Endothelial cell of umbilical vein (primary cell): ENCODE data around the gene KLK8. TPM values are rescaled to one million over a fixed set of nuclear protein-coding genes. Genes with fewer than 3 reads are reported as not detected.

Experiments
- BruUV-seq: library from RNA; stranded (reverse); fragments of 400-500 nt; replicated peaks from 2 replicates; lab custom pipeline; 2021; lab: Mats Ljungman, UMichigan
- CTCF ChIA-PET: fragments of 300-600, 350-600 bp; sonication (Branson Sonifier 250); formaldehyde crosslinking; loops from one replicate; lab custom pipeline; 2021; ENCODE audit warnings: antibody characterized with exemption, inconsistent platforms; lab: Charles Lee
- POLR2A ChIA-PET: fragments of 300-600, 350-600 bp; sonication (Branson Sonifier 250); formaldehyde crosslinking; loops from one replicate; lab custom pipeline; 2021; ENCODE audit warnings: antibody characterized with exemption, inconsistent platforms; lab: Charles Lee
- DNase-seq: peaks from one replicate; pipeline ENCODE4 v3.0.0-alpha.2; 2011; ENCODE audit warnings: low read depth, low spot score
- FAIRE-seq: peaks from 2 replicates; lab custom pipeline; 2011; peaks lifted over from hg19 to GRCh38; lab: Jason Lieb, UNC
- H2AFZ ChIP-seq: 2 replicates; pipeline ENCODE4 v1.6.0; 2012; ENCODE audit warnings: low read depth, low read length, control low read depth, inconsistent platforms
- H3K27ac ChIP-seq: 2 replicates; pipeline ENCODE4 v1.5.1; 2011; ENCODE audit warnings: low read depth, mild to moderate bottlenecking, control low read depth, low read length, moderate library complexity; ENCODE audit not compliant: insufficient read depth
- H3K27me3 ChIP-seq, 2 experiments: 2 replicates each; pipeline versions ENCODE4 v1.6.0 to v1.6.1; 2011; ENCODE audit warnings: low read length in 2 of 2, mixed read lengths in 1 of 2; ENCODE audit not compliant: control insufficient read depth in 2 of 2, insufficient read depth in 2 of 2
- H3K36me3 ChIP-seq, 2 experiments: 2 replicates in 1 of 2; 3 replicates in 1 of 2; pipeline ENCODE4 v1.5.1; 2011; ENCODE audit warnings: low read length in 2 of 2, mild to moderate bottlenecking in 1 of 2, moderate library complexity in 1 of 2; ENCODE audit not compliant: control insufficient read depth in 2 of 2, insufficient read depth in 2 of 2; ENCODE audit errors: extremely low read depth in 1 of 2
- H3K4me1 ChIP-seq: 3 replicates; pipeline ENCODE4 v1.5.1; 2011; ENCODE audit warnings: mild to moderate bottlenecking, low read length; ENCODE audit not compliant: control insufficient read depth, insufficient read depth; ENCODE audit errors: extremely low read depth
- H3K4me2 ChIP-seq: 2 replicates; pipeline ENCODE4 v1.6.1; 2011; ENCODE audit warnings: low read length, control low read depth, mixed read lengths; ENCODE audit not compliant: insufficient read depth
- H3K4me3 ChIP-seq, 3 experiments: fragments of 200-600 bp in 1 of 3; sonication (generic), shearing (Covaris generic) in 1 of 3; replicated peaks in 1 of 3; 2 replicates each; pipeline ENCODE4 v1.5.1; 2011 to 2016; ENCODE audit warnings: control low read depth in 3 of 3, low read length in 3 of 3, mild to moderate bottlenecking in 2 of 3, inconsistent platforms in 1 of 3, low read depth in 1 of 3, moderate library complexity in 1 of 3; ENCODE audit not compliant: insufficient read depth in 1 of 3
- H3K79me2 ChIP-seq: 2 replicates; pipeline ENCODE4 v1.6.0; 2012; ENCODE audit warnings: low read length, inconsistent platforms; ENCODE audit not compliant: control insufficient read depth, insufficient read depth
- H3K9ac ChIP-seq: replicated peaks from 2 replicates; pipeline ENCODE3; 2011; ENCODE audit warnings: low read length, control low read depth; ENCODE audit not compliant: insufficient read depth; ENCODE audit errors: extremely low read depth
- H3K9me1 ChIP-seq: replicated peaks from 3 replicates; pipeline ENCODE4 v1.6.0; 2011; ENCODE audit warnings: mild to moderate bottlenecking, low read length; ENCODE audit not compliant: control insufficient read depth, insufficient read depth; ENCODE audit errors: extremely low read depth
- H3K9me3 ChIP-seq: replicated peaks from 2 replicates; pipeline ENCODE4 v1.5.1; 2012; ENCODE audit warnings: low read length, inconsistent platforms; ENCODE audit not compliant: control insufficient read depth, insufficient read depth
- H4K20me1 ChIP-seq: replicated peaks from 2 replicates; pipeline ENCODE3; 2011; ENCODE audit warnings: mild to moderate bottlenecking, low read length; ENCODE audit not compliant: control insufficient read depth, insufficient read depth; ENCODE audit errors: extremely low read depth
- EZH2 ChIP-seq: IDR thresholded peaks from 2 replicates; pipeline ENCODE4 v1.6.1; 2012; ENCODE audit warnings: borderline replicate concordance, low read depth, mild to moderate bottlenecking, moderate library complexity, low read length, inconsistent platforms; ENCODE audit not compliant: severe bottlenecking
- FOS ChIP-seq: IDR thresholded peaks from 2 replicates; pipeline ENCODE4 v1.6.1; 2011; ENCODE audit warnings: mild to moderate bottlenecking, low read length, moderate library complexity, borderline replicate concordance; ENCODE audit not compliant: insufficient read depth
- GATA2 ChIP-seq: IDR thresholded peaks from 2 replicates; pipeline ENCODE4 v1.7.0; 2011; ENCODE audit warnings: low read depth, mild to moderate bottlenecking, moderate library complexity, mixed read lengths, low read length; ENCODE audit not compliant: insufficient read length, insufficient read depth
- JUN ChIP-seq: IDR thresholded peaks from 2 replicates; pipeline ENCODE4 v1.6.1; 2011; ENCODE audit warnings: borderline replicate concordance, low read depth; ENCODE audit not compliant: insufficient read length, insufficient read depth
- MYC ChIP-seq: IDR thresholded peaks from one replicate; pipeline ENCODE4 v1.6.1; 2011; ENCODE audit warnings: mild to moderate bottlenecking, low read depth, low read length
- POLR2A ChIP-seq: IDR thresholded peaks from 2 replicates; pipeline ENCODE4 v1.6.1; 2012; ENCODE audit warnings: low read depth, mild to moderate bottlenecking, control low read depth, low read length
- POLR2AphosphoS5 ChIP-seq: IDR thresholded peaks from 2 replicates; pipeline ENCODE4 v1.6.1; 2012; ENCODE audit warnings: low read depth, mild to moderate bottlenecking, control low read depth, low read length, moderate library complexity; ENCODE audit not compliant: insufficient read depth
- dilution Hi-C: fragments of 300-500 bp; cut with MboI; formaldehyde crosslinking; loops from one replicate; pipeline ENCODE4 v1.15.0; 2019; ENCODE audit warnings: low sequenced_read_pairs; ENCODE audit not compliant: extremely low pct_ligation_motif_present
- intact Hi-C: fragments of 100-400 bp; cut with micrococcal nuclease; formaldehyde crosslinking; loops from one replicate; pipeline ENCODE4 v1.10.0; 2022
- polyA plus RNA-seq, 4 experiments: library from polyadenylated mRNA; depleted of rRNA in 3 of 4; stranded (reverse) in 3 of 4; unstranded in 1 of 4; fragments of >200 nt; gene quantifications; 2 replicates each; pipeline versions ENCODE4 v1.2.1 to v1.2.3, GENCODE V29; 2011 to 2012; ENCODE audit warnings: missing spikeins in 1 of 4
- total RNA-seq: library from RNA; stranded (reverse); gene quantifications from 2 replicates; pipeline ENCODE4 v1.2.3, GENCODE V29; 2021
- TF ChIP-seq, protein P1 (sequence below), 2 donors: IDR thresholded peaks; 1 replicate in 1 of 2; 2 replicates in 1 of 2; pipeline ENCODE4 v1.5.1; 2011; ENCODE audit warnings: low read length in 2 of 2, mild to moderate bottlenecking in 2 of 2, moderate library complexity in 2 of 2, control low read depth in 1 of 2, inconsistent platforms in 1 of 2, low read depth in 1 of 2; ENCODE audit not compliant: insufficient read depth in 1 of 2; ENCODE audit errors: extremely low read depth in 1 of 2
- TF ChIP-seq, protein P2 (sequence below): IDR thresholded peaks from 2 replicates; pipeline ENCODE4 v1.6.1; 2011; ENCODE audit not compliant: insufficient read depth, insufficient read length

The KLK8 gene
- total and polyA plus RNA-seq, 2 donors (not counting 3 experiments of a cell fraction or from before 2014, with no cell fraction given): not detected

GRCh38 chr19:50994129-50994528 is 7.3 kb downstream of the KLK8 start:
- CTCF ChIA-PET: no interaction called here
- Histone ChIP-seq H3K4me1 (no peaks in the 10 kb centered on the region), H3K27me3 (no peaks in the 10 kb centered on the region), H3K4me2 (no peak overlapping the region), H3K9me3 (no peaks in the 10 kb centered on the region), H2AFZ (no peak overlapping the region), H3K9me1 (no peaks in the 10 kb centered on the region), H3K4me3 (no peak overlapping the region), H3K9ac (no peak overlapping the region), H4K20me1 (no peaks in the 10 kb centered on the region), H3K27ac (no peak overlapping the region), H3K79me2 (no peaks in the 10 kb centered on the region), H3K36me3 (no peaks in the 10 kb centered on the region)
- DNase-seq (no peak), FAIRE-seq (no peak)
- BruUV-seq: no TSS peak
- dilution Hi-C loops (no loop called here), intact Hi-C loops (no loop called here)
- no peak for TF ChIP-seq JUN
- TF ChIP-seq, protein P1, sequence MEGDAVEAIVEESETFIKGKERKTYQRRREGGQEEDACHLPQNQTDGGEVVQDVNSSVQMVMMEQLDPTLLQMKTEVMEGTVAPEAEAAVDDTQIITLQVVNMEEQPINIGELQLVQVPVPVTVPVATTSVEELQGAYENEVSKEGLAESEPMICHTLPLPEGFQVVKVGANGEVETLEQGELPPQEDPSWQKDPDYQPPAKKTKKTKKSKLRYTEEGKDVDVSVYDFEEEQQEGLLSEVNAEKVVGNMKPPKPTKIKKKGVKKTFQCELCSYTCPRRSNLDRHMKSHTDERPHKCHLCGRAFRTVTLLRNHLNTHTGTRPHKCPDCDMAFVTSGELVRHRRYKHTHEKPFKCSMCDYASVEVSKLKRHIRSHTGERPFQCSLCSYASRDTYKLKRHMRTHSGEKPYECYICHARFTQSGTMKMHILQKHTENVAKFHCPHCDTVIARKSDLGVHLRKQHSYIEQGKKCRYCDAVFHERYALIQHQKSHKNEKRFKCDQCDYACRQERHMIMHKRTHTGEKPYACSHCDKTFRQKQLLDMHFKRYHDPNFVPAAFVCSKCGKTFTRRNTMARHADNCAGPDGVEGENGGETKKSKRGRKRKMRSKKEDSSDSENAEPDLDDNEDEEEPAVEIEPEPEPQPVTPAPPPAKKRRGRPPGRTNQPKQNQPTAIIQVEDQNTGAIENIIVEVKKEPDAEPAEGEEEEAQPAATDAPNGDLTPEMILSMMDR (IDR thresholded peaks at IDR 0.05; ENCODE audit: extremely low read depth in 1 of 2, insufficient read depth in 1 of 2, low read depth in 1 of 2, low read length in 2 of 2): no peak
- no peak for TF ChIP-seq GATA2
- no peak for TF ChIP-seq POLR2AphosphoS5
- no peak for TF ChIP-seq POLR2A
- no peak for TF ChIP-seq EZH2
- TF ChIP-seq FOS: no peak
- no peak for TF ChIP-seq MYC
- TF ChIP-seq, protein P2, sequence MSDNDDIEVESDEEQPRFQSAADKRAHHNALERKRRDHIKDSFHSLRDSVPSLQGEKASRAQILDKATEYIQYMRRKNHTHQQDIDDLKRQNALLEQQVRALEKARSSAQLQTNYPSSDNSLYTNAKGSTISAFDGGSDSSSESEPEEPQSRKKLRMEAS: no peak
- POLR2A ChIA-PET: no interaction called here
